ENCODE results near the gene SLC25A18. TPM values are rescaled to one million over a fixed set of nuclear protein-coding genes. Genes with fewer than 3 reads are reported as not detected.
"Not testable (repeated sequence)": the region's sequence is repeated elsewhere in the genome, so short reads cannot be mapped to it uniquely, and the experiment has no call there.

Gene SLC25A18
- total RNA-seq, 2 experiments from 2014 or later, result not detected

GRCh38 chr22:17563936-17564391 lies 666 bp downstream of the SLC25A18 start:
- BruUV-seq (replicated peaks), result no TSS peak
- Histone ChIP-seq H3K9me3 (ENCODE audit: low read length) (no peaks in the 10 kb centered on the region), H4K20me1 (ENCODE audit: insufficient read depth, low read length) (no peaks in the 10 kb centered on the region), H3K4me3 (ENCODE audit: low read depth, low read length, poor library complexity, severe bottlenecking) (no peak overlapping the region), H3K9me2 (ENCODE audit: insufficient read depth, low read length) (no peaks in the 10 kb centered on the region), H3K79me2 (ENCODE audit: insufficient read depth, low read depth, low read length) (no peaks in the 10 kb centered on the region), H3K36me3 (ENCODE audit: insufficient read depth, low read length) (no peaks in the 10 kb centered on the region), H2AFZ (ENCODE audit: low read length) (no peak overlapping the region), H3K4me1 (ENCODE audit: insufficient read depth, low read length, poor library complexity, severe bottlenecking) (peaks cover 25% of the 10 kb centered on the region), H3K4me2 (ENCODE audit: low read length) (no peak overlapping the region), H3K27ac (ENCODE audit: low read depth, low read length, poor library complexity, severe bottlenecking) (no peak overlapping the region)
- TF ChIP-seq CTCF (conservative IDR thresholded peaks at IDR 0.05; ENCODE audit: low read length), result no peak
- no peak for TF ChIP-seq EZH2phosphoT487 (IDR thresholded peaks at IDR 0.05; ENCODE audit: borderline replicate concordance, low read depth, low read length)
- DNase-seq (ENCODE audit: low spot score), result no peak
- ChIA-PET POLR2A (interaction anchor here (0.5 kb wide), 2 partner anchors 25 to 495 kb away, joined by 3 read pairs; no protein-coding TSS in a partner anchor), CTCF (ENCODE audit: unreplicated experiment) (no interaction called here)
- intact Hi-C loops (cut with micrococcal nuclease; ENCODE audit: unreplicated experiment), result no loop called here

GRCh38 chr22:17566016-17566687 lies 2.9 kb downstream of the SLC25A18 start:
- H3K4me1 ChIP-seq (ENCODE audit: insufficient read depth, low read length, poor library complexity, severe bottlenecking), result peaks cover 25% of the 10 kb centered on the region
- H2AFZ ChIP-seq (ENCODE audit: low read length); H3K36me3 ChIP-seq (ENCODE audit: insufficient read depth, low read length); H3K4me2 ChIP-seq (ENCODE audit: low read length); H3K79me2 ChIP-seq (ENCODE audit: insufficient read depth, low read depth, low read length); H3K9me2 ChIP-seq (ENCODE audit: insufficient read depth, low read length); intact Hi-C loops (cut with micrococcal nuclease; ENCODE audit: unreplicated experiment); H3K4me3 ChIP-seq (ENCODE audit: low read depth, low read length, poor library complexity, severe bottlenecking); CTCF ChIA-PET (ENCODE audit: unreplicated experiment); H3K27ac ChIP-seq (ENCODE audit: low read depth, low read length, poor library complexity, severe bottlenecking); H3K9me3 ChIP-seq (ENCODE audit: low read length); BruUV-seq (replicated peaks); DNase-seq (ENCODE audit: low spot score); H4K20me1 ChIP-seq (ENCODE audit: insufficient read depth, low read length): not testable (repeated sequence)
- POLR2A ChIA-PET, result interaction anchor here (1.5 kb wide), 1 partner anchor 11 kb away, joined by 6 read pairs; no protein-coding TSS in a partner anchor

GRCh38 chr22:17566776-17567175 lies 3.5 kb downstream of the SLC25A18 start:
- H3K4me2 ChIP-seq (ENCODE audit: low read length), result no peak overlapping the region
- H3K27ac ChIP-seq (ENCODE audit: low read depth, low read length, poor library complexity, severe bottlenecking), result no peak overlapping the region
- no peak for DNase-seq (ENCODE audit: low spot score)
- ChIA-PET CTCF (ENCODE audit: unreplicated experiment) (no interaction called here), POLR2A (interaction anchor here (1.5 kb wide), 1 partner anchor 11 kb away, joined by 6 read pairs; no protein-coding TSS in a partner anchor)
- no peaks in the 10 kb centered on the region for H3K9me3 ChIP-seq (ENCODE audit: low read length)
- no TSS peak for BruUV-seq (replicated peaks)
- H3K9me2 ChIP-seq (ENCODE audit: insufficient read depth, low read length), result no peaks in the 10 kb centered on the region
- H3K79me2 ChIP-seq (ENCODE audit: insufficient read depth, low read depth, low read length), result no peaks in the 10 kb centered on the region
- intact Hi-C loops (cut with micrococcal nuclease; ENCODE audit: unreplicated experiment), result no loop called here
- H2AFZ ChIP-seq (ENCODE audit: low read length), result no peak overlapping the region
- peaks cover 25% of the 10 kb centered on the region for H3K4me1 ChIP-seq (ENCODE audit: insufficient read depth, low read length, poor library complexity, severe bottlenecking)
- H4K20me1 ChIP-seq (ENCODE audit: insufficient read depth, low read length), result no peaks in the 10 kb centered on the region
- no peak overlapping the region for H3K4me3 ChIP-seq (ENCODE audit: low read depth, low read length, poor library complexity, severe bottlenecking)
- H3K36me3 ChIP-seq (ENCODE audit: insufficient read depth, low read length), result no peaks in the 10 kb centered on the region
- TF ChIP-seq EZH2phosphoT487 (IDR thresholded peaks at IDR 0.05; ENCODE audit: borderline replicate concordance, low read depth, low read length), result no peak
- TF ChIP-seq CTCF (conservative IDR thresholded peaks at IDR 0.05; ENCODE audit: low read length), result no peak

Measured in OCI-LY7 (cell line).